ENCODE data around the gene TMEM131L. TPM values are rescaled to one million over a fixed set of nuclear protein-coding genes. Genes with fewer than 3 reads are reported as not detected.

The TMEM131L gene
- total RNA-seq, 1 donor from 2014 or later, result 18.9 TPM

- peaks cover under 1% of the 10 kb centered on the region for H3K4me1 Mint-ChIP-seq (ENCODE audit: low read depth)
- H3K36me3 Mint-ChIP-seq (ENCODE audit: insufficient read depth), result peaks cover 5% of the 10 kb centered on the region
- no peak for DNase-seq (ENCODE audit: low spot score, unreplicated experiment)
- H3K9me3 Mint-ChIP-seq (ENCODE audit: low read depth), result no peaks in the 10 kb centered on the region
- TF ChIP-seq CTCF (IDR thresholded peaks at IDR 0.05; ENCODE audit: unreplicated experiment), result no peak
- H3K27me3 Mint-ChIP-seq, result no peaks in the 10 kb centered on the region
- no peak overlapping the region for H3K27ac Mint-ChIP-seq
- H3K4me3 Mint-ChIP-seq (ENCODE audit: low read depth), result no peak overlapping the region
These were observed 14.5 kb downstream of the TMEM131L start for GRCh38 chr4:153480704-153481103.

GRCh38 chr4:153481478-153481877 is 15.3 kb downstream of the TMEM131L start:
- H3K4me3 Mint-ChIP-seq (ENCODE audit: low read depth), result no peak overlapping the region
- no peak for TF ChIP-seq CTCF (IDR thresholded peaks at IDR 0.05; ENCODE audit: unreplicated experiment)
- no peaks in the 10 kb centered on the region for H3K27me3 Mint-ChIP-seq
- DNase-seq (ENCODE audit: low spot score, unreplicated experiment), result no peak
- no peak overlapping the region for H3K27ac Mint-ChIP-seq
- no peaks in the 10 kb centered on the region for H3K9me3 Mint-ChIP-seq (ENCODE audit: low read depth)
- peaks cover 7% of the 10 kb centered on the region for H3K4me1 Mint-ChIP-seq (ENCODE audit: low read depth)
- H3K36me3 Mint-ChIP-seq (ENCODE audit: insufficient read depth), result peaks cover 5% of the 10 kb centered on the region

GRCh38 chr4:153483432-153484418 is 17.6 kb downstream of the TMEM131L start:
- no peak for TF ChIP-seq CTCF (IDR thresholded peaks at IDR 0.05; ENCODE audit: unreplicated experiment)
- H3K4me1 Mint-ChIP-seq (ENCODE audit: low read depth), result peaks cover 17% of the 10 kb centered on the region
- H3K27ac Mint-ChIP-seq, result no peak overlapping the region
- no peak for DNase-seq (ENCODE audit: low spot score, unreplicated experiment)
- H3K4me3 Mint-ChIP-seq (ENCODE audit: low read depth), result no peak overlapping the region
- peaks cover 5% of the 10 kb centered on the region for H3K27me3 Mint-ChIP-seq
- peaks cover 5% of the 10 kb centered on the region for H3K36me3 Mint-ChIP-seq (ENCODE audit: insufficient read depth)
- no peaks in the 10 kb centered on the region for H3K9me3 Mint-ChIP-seq (ENCODE audit: low read depth)

- no peak for TF ChIP-seq CTCF (IDR thresholded peaks at IDR 0.05; ENCODE audit: unreplicated experiment)
- Mint-ChIP-seq H3K27me3 (peaks cover 5% of the 10 kb centered on the region), H3K4me3 (ENCODE audit: low read depth) (no peak overlapping the region), H3K9me3 (ENCODE audit: low read depth) (no peaks in the 10 kb centered on the region), H3K36me3 (ENCODE audit: insufficient read depth) (peaks cover 3% of the 10 kb centered on the region), H3K27ac (peak overlapping the region; percentile 58), H3K4me1 (ENCODE audit: low read depth) (peaks cover 19% of the 10 kb centered on the region)
- no peak for DNase-seq (ENCODE audit: low spot score, unreplicated experiment)
These were observed 19.2 kb downstream of the TMEM131L start for GRCh38 chr4:153485359-153485758.

GRCh38 chr4:153485860-153486259 is 19.7 kb downstream of the TMEM131L start:
- no peak overlapping the region for H3K4me3 Mint-ChIP-seq (ENCODE audit: low read depth)
- DNase-seq (ENCODE audit: low spot score, unreplicated experiment), result no peak
- no peak for TF ChIP-seq CTCF (IDR thresholded peaks at IDR 0.05; ENCODE audit: unreplicated experiment)
- H3K27me3 Mint-ChIP-seq, result peaks cover 5% of the 10 kb centered on the region
- peaks cover 2% of the 10 kb centered on the region for H3K36me3 Mint-ChIP-seq (ENCODE audit: insufficient read depth)
- H3K9me3 Mint-ChIP-seq (ENCODE audit: low read depth), result no peaks in the 10 kb centered on the region
- peaks cover 19% of the 10 kb centered on the region for H3K4me1 Mint-ChIP-seq (ENCODE audit: low read depth)
- H3K27ac Mint-ChIP-seq, result peak overlapping the region; percentile 81

All from progenitor cell of endocrine pancreas (in vitro differentiated cells).